Stimulated activated CD4-positive, alpha-beta T cell treated with anti-CD3 and anti-CD28 coated beads, Interleukin-2, amount 100 ng/mL, for 24 hours (primary cell): ENCODE data around the gene CFC1.
A peak's percentile ranks its signal among the peaks of the same experiment; 100 is the strongest.
"Not testable (repeated sequence)": the region's sequence is repeated elsewhere in the genome, so short reads cannot be mapped to it uniquely, and the experiment has no call there.

ENCODE experiments used
- DNase-seq, 2 donors: peaks; one replicate each; pipeline ENCODE4 v3.0.0-alpha.2; 2020

The CFC1 gene

GRCh38 chr2:130582970-130583369 is 16.4 kb downstream of the CFC1 start:
- peak in 1 of 2 donors; percentile 8 for DNase-seq

GRCh38 chr2:130581491-130581890 is 17.9 kb downstream of the CFC1 start:
- DNase-seq: peak in 1 of 2 donors; percentile 7

- DNase-seq: not testable (repeated sequence)
Observed at GRCh38 chr2:130579121-130579520, 20.3 kb downstream of the CFC1 start.

GRCh38 chr2:130577559-130577958 is 21.8 kb downstream of the CFC1 start:
- not testable (repeated sequence) for DNase-seq

- not testable (repeated sequence) for DNase-seq
Observed at GRCh38 chr2:130576209-130576784, 23.1 kb downstream of the CFC1 start.

- DNase-seq: not testable (repeated sequence)
Observed at GRCh38 chr2:130574230-130574629, 25.1 kb downstream of the CFC1 start.

GRCh38 chr2:130571929-130572328 is 27.4 kb downstream of the CFC1 start:
- not testable (repeated sequence) for DNase-seq

GRCh38 chr2:130566165-130566564 is 33.2 kb downstream of the CFC1 start:
- not testable (repeated sequence) for DNase-seq

GRCh38 chr2:130556441-130556840 is 42.9 kb downstream of the CFC1 start:
- not testable (repeated sequence) for DNase-seq

GRCh38 chr2:130554178-130554577 is 45.2 kb downstream of the CFC1 start:
- DNase-seq: not testable (repeated sequence)

GRCh38 chr2:130549475-130549874 is 49.9 kb downstream of the CFC1 start:
- not testable (repeated sequence) for DNase-seq

GRCh38 chr2:130548418-130548817 is 51.0 kb downstream of the CFC1 start:
- DNase-seq: not testable (repeated sequence)

- not testable (repeated sequence) for DNase-seq
Observed at GRCh38 chr2:130544978-130545377, 54.4 kb downstream of the CFC1 start.

- not testable (repeated sequence) for DNase-seq
Observed at GRCh38 chr2:130543785-130544528, 55.4 kb downstream of the CFC1 start.

GRCh38 chr2:130542789-130543188 is 56.6 kb downstream of the CFC1 start:
- not testable (repeated sequence) for DNase-seq
